Measurements from ENCODE around the gene AMN.
"Not testable (repeated sequence)": the region's sequence is repeated elsewhere in the genome, so short reads cannot be mapped to it uniquely, and the experiment has no call there.

Gene AMN

GRCh38 chr14:102914474-102915291 is 7.8 kb upstream of the AMN start:
- DNase-seq = no peak

- DNase-seq = no peak
Observed at GRCh38 chr14:102915292-102916110, 7.0 kb upstream of the AMN start.

- no peak for DNase-seq
Observed at GRCh38 chr14:102916347-102917055, 6.0 kb upstream of the AMN start.

GRCh38 chr14:102917056-102917385 is 5.4 kb upstream of the AMN start:
- no peak for DNase-seq

- DNase-seq = no peak
Observed at GRCh38 chr14:102917469-102918211, 4.8 kb upstream of the AMN start.

GRCh38 chr14:102918438-102918837 is 4.0 kb upstream of the AMN start:
- no peak for DNase-seq

- no peak for DNase-seq
Observed at GRCh38 chr14:102920273-102920997, 2.0 kb upstream of the AMN start.

- no peak for DNase-seq
Observed at GRCh38 chr14:102920998-102921304, 1.5 kb upstream of the AMN start.

GRCh38 chr14:102923201-102923924 is 900 bp downstream of the AMN start:
- no peak for DNase-seq

- DNase-seq = no peak
Observed at GRCh38 chr14:102923925-102924486, 1.5 kb downstream of the AMN start.

GRCh38 chr14:102924632-102925588 is 2.4 kb downstream of the AMN start:
- DNase-seq = no peak

- no peak for DNase-seq
Observed at GRCh38 chr14:102925646-102926045, 3.2 kb downstream of the AMN start.

- DNase-seq = no peak
Observed at GRCh38 chr14:102926104-102926503, 3.6 kb downstream of the AMN start.

GRCh38 chr14:102926840-102927239 is 4.4 kb downstream of the AMN start:
- DNase-seq = not testable (repeated sequence)

GRCh38 chr14:102927346-102927877 is 4.9 kb downstream of the AMN start:
- no peak for DNase-seq

GRCh38 chr14:102927878-102928411 is 5.5 kb downstream of the AMN start:
- no peak for DNase-seq

- DNase-seq = no peak
Observed at GRCh38 chr14:102928412-102929240, 6.2 kb downstream of the AMN start.

Data from NCI-H1417 treated with DMSO at 0.1 percent for 48 hours (cell line).